ENCODE measurements around the gene SELENOH.

Gene SELENOH

GRCh38 chr11:57741132-57742086, at the start of gene SELENOH (continued):
- 0 out of 2 replicates have a peak, but pooled peaks have one; percentile 51 for TF ChIP-seq ZSCAN18 (tag by site-specific recombination; IDR thresholded peaks at IDR 0.05)
- no peak for TF ChIP-seq ZNF184 (tag by site-specific recombination; IDR thresholded peaks at IDR 0.05)
- no peak for TF ChIP-seq ZNF521 (tag by site-specific recombination; IDR thresholded peaks at IDR 0.05)
- TF ChIP-seq ZNF610 (tag by site-specific recombination; IDR thresholded peaks at IDR 0.05; ENCODE audit: borderline replicate concordance) = peak; percentile 85; the same call in 1 of the 2 replicates
- peak; percentile 98; the same call in 1 of the 2 replicates for TF ChIP-seq ZNF660 (tag by site-specific recombination; IDR thresholded peaks at IDR 0.05)
- TF ChIP-seq CTCF (tag by site-specific recombination; IDR thresholded peaks at IDR 0.05) = no peak
- no peak for TF ChIP-seq ZNF677 (tag by site-specific recombination; IDR thresholded peaks at IDR 0.05)
- 0 out of 2 replicates have a peak, but pooled peaks have one; percentile 37 for TF ChIP-seq TCF7L2 (IDR thresholded peaks at IDR 0.05; ENCODE audit: borderline replicate concordance, low read depth, low read length)
- peak; percentile 96 for TF ChIP-seq ZSCAN5A (tag by site-specific recombination; IDR thresholded peaks at IDR 0.05)
- peak; percentile 62 for TF ChIP-seq GLIS2 (tag by site-specific recombination; IDR thresholded peaks at IDR 0.05)
- TF ChIP-seq PRDM4 (tag by site-specific recombination; IDR thresholded peaks at IDR 0.05) = peak; percentile 47; the same call in 1 of the 2 replicates
- TF ChIP-seq ZNF670 (tag by site-specific recombination; IDR thresholded peaks at IDR 0.05; ENCODE audit: low read depth) = no peak
- TF ChIP-seq ZNF302 (tag by site-specific recombination; IDR thresholded peaks at IDR 0.05; ENCODE audit: low read depth) = no peak
- peak; percentile 95 for TF ChIP-seq SP2 (tag by site-specific recombination; IDR thresholded peaks at IDR 0.05)
- TF ChIP-seq ZNF239 (tag by site-specific recombination; IDR thresholded peaks at IDR 0.05) = no peak; the same call in 1 of the 2 replicates
- peak; percentile 98 for TF ChIP-seq ZBTB1 (tag by site-specific recombination; IDR thresholded peaks at IDR 0.05)
- peak; percentile 76; the same call in 1 of the 2 replicates for TF ChIP-seq ZSCAN23 (tag by site-specific recombination; IDR thresholded peaks at IDR 0.05)
- peak; percentile 76 for TF ChIP-seq ZEB2 (tag by site-specific recombination; IDR thresholded peaks at IDR 0.05)
- TF ChIP-seq ZBTB49 (tag by site-specific recombination; IDR thresholded peaks at IDR 0.05; ENCODE audit: low read depth) = no peak
- peak; percentile 42; the same call in 1 of the 2 replicates for TF ChIP-seq OVOL3 (tag by site-specific recombination; IDR thresholded peaks at IDR 0.05)
- peak; percentile 91 for TF ChIP-seq ZNF10 (tag by site-specific recombination; IDR thresholded peaks at IDR 0.05)
- TF ChIP-seq ZNF843 (tag by site-specific recombination; IDR thresholded peaks at IDR 0.05) = peak; percentile 75
- no peak for TF ChIP-seq PRDM6 (tag by site-specific recombination; IDR thresholded peaks at IDR 0.05)
- no peak for TF ChIP-seq ZNF280D (tag by site-specific recombination; IDR thresholded peaks at IDR 0.05)

All from HEK293 (cell line).